NT2/D1 (cell line): ENCODE results near the gene HBB.
"Not testable (repeated sequence)": the region's sequence is repeated elsewhere in the genome, so short reads cannot be mapped to it uniquely, and the experiment has no call there.

ENCODE experiments used
- SUZ12 ChIP-seq: IDR thresholded peaks from 2 replicates; pipeline ENCODE4 v1.6.1; 2011; ENCODE audit not compliant: insufficient read length, insufficient read depth; ENCODE audit errors: extremely low read depth
- YY1 ChIP-seq: IDR thresholded peaks from 2 replicates; pipeline ENCODE4 v1.6.1; 2011; ENCODE audit not compliant: insufficient read length, insufficient read depth
- ZNF274 ChIP-seq: IDR thresholded peaks from 2 replicates; pipeline ENCODE4 v1.6.1; 2011; ENCODE audit warnings: mild to moderate bottlenecking, low read depth, low read length

DNA sequence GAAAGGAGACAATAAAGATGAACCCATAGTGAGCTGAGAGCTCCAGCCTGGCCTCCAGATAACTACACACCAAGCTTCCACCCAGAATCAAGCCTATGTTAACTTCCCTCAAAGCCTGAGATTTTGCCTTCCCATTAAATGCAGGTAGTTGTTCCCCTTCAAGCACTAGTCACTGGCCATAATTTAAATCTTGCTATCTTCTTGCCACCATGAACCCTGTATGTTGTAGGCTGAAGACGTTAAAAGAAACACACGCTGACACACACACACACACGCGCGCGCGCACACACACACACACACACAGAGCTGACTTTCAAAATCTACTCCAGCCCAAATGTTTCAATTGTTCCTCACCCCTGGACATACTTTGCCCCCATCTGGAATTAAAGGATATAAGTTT, 21.6 kb upstream of the HBB start:
- TF ChIP-seq SUZ12, YY1, ZNF274: not testable (repeated sequence)
